ENCODE results near the gene ZCCHC7.
A peak's percentile ranks its signal among the peaks of the same experiment; 100 is the strongest.
"Not testable (repeated sequence)": the region's sequence is repeated elsewhere in the genome, so short reads cannot be mapped to it uniquely, and the experiment has no call there.

Gene ZCCHC7

GRCh38 chr9:37178742-37179141, 58.4 kb downstream of the ZCCHC7 start:
- no peak for DNase-seq (ENCODE audit: low read depth)

DNA sequence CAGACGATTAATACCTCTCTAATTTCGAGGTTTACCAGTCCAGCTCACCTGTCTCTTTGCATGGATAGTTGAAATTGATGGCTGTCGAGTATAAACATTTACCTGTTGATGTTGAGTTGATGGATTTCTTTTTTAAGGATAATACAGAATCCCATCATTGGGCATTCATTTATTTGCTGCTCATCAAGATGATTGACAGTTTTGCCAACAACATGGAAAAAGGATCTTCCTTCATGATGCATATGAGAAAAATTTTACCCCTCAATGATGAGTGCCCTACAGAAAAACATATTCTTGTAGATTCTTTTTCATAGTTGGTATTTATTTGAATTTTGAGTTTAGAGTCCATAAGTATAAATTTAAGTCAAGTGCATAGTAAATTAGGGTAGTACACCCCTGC, 59.2 kb downstream of the ZCCHC7 start:
- no peak for DNase-seq (ENCODE audit: low read depth)

GRCh38 chr9:37180138-37180537, 59.8 kb downstream of the ZCCHC7 start:
- no peak for DNase-seq (ENCODE audit: low read depth)

- no peak for DNase-seq (ENCODE audit: low read depth)
These were observed 62.3 kb downstream of the ZCCHC7 start for GRCh38 chr9:37182718-37183117.

DNA sequence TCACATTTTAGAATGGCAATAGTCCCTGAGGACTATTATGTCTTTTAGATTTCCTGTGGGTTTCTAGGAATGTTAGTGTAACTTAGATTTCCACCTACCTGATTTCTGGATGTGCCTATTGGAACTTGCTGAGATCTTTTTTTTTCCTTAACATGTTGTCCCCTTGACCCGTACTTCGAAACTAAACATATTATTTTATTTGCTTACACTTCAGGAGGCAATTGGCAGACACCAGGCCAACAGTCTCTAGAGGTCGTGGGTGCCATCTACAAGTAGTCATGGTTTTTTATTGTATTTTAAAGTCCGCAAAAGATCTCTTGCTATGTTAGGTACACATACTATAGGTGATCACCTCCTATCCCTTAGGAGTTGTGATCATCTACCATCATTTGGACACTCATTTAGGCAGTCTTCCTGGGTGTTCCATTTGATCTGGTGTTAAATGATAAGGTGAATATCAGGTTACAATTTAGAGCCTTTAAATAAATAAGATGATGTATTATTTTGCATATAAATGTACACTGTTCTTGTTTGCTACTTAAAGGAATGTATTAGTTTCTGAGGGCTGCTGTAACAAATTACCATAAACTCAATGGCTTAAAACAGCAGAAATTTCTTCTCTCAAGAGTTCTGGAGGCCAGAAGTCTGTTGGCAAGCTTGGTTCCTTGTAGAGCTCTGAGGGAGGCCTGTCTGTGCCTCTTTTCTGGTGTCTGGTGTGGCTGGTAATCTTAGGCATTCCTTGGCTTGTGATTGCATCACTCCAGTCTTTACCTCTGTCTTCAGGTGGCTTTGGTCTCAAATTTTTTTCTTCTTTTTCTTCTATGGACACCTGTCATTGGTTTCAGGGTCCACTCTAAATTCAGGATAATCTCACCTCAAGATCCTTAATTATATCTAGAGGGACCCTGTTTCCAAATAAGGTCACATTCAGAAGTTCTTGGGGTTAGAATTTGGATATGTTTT, 64.8 kb downstream of the ZCCHC7 start:
- no peak for DNase-seq (ENCODE audit: low read depth)

DNA sequence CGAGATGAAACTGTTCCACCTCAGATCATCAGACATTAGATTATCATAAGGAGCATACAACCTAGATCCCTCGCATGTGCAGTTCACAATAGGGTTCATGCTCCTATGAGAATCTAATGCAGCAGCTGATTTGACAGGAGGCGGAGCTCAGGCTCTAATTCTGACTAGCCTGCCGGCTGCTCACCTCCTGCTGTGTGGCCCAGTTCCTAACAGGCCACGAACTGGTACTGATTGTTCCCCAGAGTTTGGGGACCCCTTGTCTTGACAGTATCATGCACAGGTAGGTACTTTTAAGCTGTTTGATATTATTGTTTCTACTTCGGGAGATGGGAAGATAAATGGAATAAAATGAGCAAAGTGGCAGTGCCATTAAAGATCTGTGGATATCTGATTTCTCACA, 66.9 kb downstream of the ZCCHC7 start:
- DNase-seq (ENCODE audit: low read depth) = peak; percentile 15

GRCh38 chr9:37187713-37188439, 67.5 kb downstream of the ZCCHC7 start:
- peak; percentile 76 for DNase-seq (ENCODE audit: low read depth)

DNA sequence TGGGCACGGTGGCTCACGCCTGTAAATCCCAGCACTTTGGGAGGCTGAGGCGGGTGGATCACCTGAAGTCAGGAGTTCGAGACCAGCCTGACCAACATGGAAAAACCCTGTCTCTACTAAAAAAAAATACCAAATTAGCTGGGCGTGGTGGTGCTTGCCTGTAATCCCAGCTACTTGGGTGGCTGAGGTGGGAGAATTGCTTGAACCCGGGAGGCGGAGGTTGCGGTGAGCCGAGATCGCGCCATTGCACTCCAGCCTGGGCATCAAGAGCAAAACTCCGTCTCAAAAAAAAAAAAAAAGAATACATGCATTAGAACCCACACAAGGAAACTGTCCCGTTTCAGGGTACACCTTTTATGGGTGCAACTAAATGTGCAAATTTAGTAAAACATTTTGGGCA, 70.4 kb downstream of the ZCCHC7 start:
- DNase-seq (ENCODE audit: low read depth) = not testable (repeated sequence)

DNA sequence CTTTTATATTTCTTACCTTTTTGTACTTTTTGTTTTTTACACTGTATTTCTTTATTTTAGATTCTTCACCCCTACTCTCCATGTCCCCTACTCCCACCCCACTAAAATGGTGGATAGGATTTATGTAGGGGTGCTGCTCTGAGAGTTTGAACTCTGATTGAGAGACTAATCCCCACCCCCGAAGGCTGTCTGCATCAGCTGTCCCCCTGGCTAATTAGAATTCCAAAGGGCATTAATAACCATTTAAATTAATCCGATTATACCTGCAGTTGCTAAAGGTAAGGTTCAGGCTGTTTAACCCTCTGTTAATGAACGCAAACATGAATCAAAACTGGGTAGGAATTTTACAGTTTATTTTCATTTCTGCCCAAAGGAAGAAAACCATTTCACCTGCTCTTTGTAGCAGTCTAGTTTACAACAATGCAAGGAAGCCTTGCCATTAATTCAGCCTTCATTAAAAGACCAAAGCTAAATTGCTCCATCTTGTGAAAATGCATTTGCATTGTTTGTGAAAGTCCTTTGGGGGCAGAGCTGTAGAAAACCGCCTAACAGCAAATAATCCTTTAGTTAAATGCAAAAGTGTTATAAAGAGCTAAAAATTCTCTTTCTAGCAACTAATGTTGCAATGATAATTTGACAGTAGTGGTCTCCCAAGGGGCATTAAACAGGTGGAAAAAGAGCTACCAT, 71.2 kb downstream of the ZCCHC7 start:
- no peak for DNase-seq (ENCODE audit: low read depth)

DNA sequence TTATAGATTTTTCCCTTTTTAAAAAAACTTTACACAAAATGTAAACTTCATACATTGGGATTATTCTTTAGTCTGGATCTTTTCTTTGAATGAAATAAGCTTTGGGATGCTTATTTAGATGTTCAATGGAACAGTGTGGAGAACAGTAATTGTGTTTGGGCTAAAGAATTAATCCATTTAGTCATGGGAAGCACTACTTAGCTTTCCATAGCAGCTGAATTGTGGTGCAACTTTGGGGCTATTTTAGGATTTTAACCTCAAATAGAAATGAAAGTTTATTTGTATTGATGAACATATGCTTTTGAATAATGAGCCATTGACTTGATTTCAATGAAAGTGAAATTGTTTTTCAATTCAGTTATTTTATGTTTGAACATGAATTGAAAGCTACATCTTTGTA, 72.4 kb downstream of the ZCCHC7 start:
- no peak for DNase-seq (ENCODE audit: low read depth)

- DNase-seq (ENCODE audit: low read depth) = peak; percentile 85
These were observed 77.0 kb downstream of the ZCCHC7 start for GRCh38 chr9:37197158-37198038.

- DNase-seq (ENCODE audit: low read depth) = no peak
These were observed 77.8 kb downstream of the ZCCHC7 start for GRCh38 chr9:37198039-37198729.

DNA sequence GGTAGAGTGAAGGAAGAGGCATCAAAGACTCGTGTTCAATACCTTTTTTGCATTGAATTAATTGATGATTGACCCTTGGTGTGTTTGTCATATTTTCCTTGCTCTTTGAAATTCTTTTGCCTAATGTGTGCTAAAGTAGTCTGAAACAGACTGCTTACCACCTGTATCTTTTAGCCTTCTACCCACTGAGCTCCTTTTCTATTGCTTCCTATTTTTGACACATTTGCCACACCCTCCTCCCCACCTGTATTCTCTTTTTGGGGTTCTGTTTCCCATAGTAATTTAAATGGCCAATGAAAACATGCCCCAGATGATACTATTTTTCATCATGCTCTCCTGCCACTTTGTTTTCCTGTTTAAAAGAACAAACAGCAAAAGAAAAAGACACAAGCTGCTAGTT, 78.5 kb downstream of the ZCCHC7 start:
- no peak for DNase-seq (ENCODE audit: low read depth)

- peak; percentile 84 for DNase-seq (ENCODE audit: low read depth)
These were observed 80.1 kb downstream of the ZCCHC7 start for GRCh38 chr9:37200433-37201005.

GRCh38 chr9:37201581-37201980, 81.2 kb downstream of the ZCCHC7 start:
- DNase-seq (ENCODE audit: low read depth) = no peak

DNA sequence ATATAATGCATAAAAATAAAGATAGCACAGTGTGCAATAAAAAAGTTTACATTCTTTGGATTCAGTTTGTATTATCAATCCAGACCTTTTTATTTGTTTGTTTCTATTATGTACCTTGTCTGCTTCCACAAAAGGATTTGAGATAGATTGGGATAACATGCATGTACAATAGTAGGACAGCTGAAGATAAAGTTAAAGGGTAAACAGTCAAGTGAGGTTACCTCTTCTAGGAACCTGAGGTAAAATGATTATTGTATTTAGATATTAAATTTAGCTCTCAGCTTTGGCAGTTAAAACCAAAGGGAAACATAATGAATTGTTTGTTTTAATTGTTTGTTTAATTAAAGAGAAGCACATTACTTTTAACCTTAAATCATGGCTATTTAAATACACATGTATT, 81.7 kb downstream of the ZCCHC7 start:
- no peak for DNase-seq (ENCODE audit: low read depth)

- not testable (repeated sequence) for DNase-seq (ENCODE audit: low read depth)
These were observed 83.1 kb downstream of the ZCCHC7 start for GRCh38 chr9:37203456-37203855.

DNA sequence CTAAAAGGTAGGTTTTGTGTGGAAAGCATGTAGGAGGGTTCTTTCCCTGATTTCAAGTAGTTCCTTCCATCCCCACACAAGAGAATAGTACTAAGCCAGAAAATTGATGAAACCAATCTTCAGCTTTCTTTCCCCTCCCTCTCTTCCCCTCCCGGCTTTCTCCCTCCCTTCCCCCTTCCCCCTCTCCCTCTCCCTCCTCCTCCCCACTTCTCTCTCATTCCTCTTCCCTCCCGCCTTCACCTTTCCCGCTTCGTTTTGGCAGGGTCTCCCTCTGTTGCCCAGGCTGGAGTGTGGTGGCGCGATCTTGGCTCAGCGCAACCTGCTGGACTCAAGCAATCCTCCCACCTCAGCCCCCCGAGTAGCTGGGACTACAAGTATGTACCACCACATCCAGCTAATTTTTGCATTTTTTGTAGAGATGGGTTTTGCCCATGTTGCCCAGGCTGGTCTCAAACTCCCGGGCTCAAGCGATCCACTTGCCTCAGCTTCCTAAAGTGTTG, 85.8 kb downstream of the ZCCHC7 start:
- no peak for DNase-seq (ENCODE audit: low read depth)

DNA sequence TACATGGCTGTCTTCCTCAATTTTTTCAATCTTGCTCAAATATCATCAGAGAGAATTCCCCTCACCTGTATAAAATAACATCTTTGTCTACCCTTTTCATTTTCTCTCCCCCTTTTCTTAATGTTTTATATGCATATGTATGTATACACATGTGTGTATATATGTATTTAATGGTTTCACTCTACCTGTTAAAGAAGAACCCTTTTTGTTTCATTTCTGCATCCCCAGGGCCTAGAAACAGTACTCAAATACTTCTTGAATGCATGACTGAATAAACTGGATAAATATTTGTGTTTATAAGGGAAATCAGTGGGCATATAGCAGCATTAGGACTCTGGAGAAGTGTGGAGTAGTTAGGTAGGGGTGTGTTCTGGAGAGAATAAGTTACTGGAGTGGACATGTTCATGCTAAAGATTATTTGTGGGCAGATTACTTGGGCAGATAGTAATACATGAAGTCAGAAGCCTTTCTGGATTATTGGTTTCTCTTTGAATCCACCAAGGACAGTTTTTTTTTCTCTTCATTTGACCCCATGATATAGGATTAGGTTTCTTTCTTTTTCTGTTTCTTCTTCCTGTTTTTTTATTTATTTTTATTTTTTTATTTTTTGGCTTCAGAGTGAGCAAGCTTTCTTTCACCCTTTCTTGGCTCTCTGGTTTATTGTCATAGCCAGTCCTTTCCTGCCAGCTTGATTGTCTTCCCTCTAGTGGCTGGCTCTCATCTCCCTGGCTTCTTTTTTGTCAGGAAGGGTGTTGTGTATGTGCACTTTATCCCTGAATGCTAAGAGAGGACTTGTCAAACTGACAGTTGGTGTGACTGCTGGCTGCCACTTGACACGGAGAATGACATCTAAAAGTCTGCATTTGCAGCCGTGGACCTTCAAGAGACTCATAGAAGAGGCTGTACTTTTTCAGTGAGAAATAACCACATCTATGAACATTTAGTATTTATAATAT, 89.3 kb downstream of the ZCCHC7 start:
- peak; percentile 35 for DNase-seq (ENCODE audit: low read depth)
